GM10248 (cell line): ENCODE measurements around the gene GPR62.

ENCODE experiments used
- CTCF ChIA-PET: fragments of 300-600 bp; sonication (Branson Sonifier 250); formaldehyde crosslinking; extraction: SDS; loops from one replicate; lab custom pipeline; 2021; ENCODE audit warnings: antibody characterized with exemption; lab: Yijun Ruan, JAX
- POLR2A ChIA-PET: fragments of 350-650 bp; sonication (Branson Sonifier 250); formaldehyde crosslinking; extraction: SDS; loops from one replicate; lab custom pipeline; 2020; ENCODE audit warnings: antibody characterized with exemption; lab: Yijun Ruan, JAX
- DNase-seq: peaks from one replicate; pipeline ENCODE4 v3.0.0; 2012; ENCODE audit errors: extremely low spot score
- TF ChIP-seq, protein P1 (sequence below): IDR thresholded peaks from 2 replicates; pipeline ENCODE4 v1.5.1; 2012; ENCODE audit warnings: mild to moderate bottlenecking, low read depth; ENCODE audit errors: extremely low read depth, missing control alignments, control extremely low read depth

The GPR62 gene

GRCh38 chr3:51980253-51980652, 25.1 kb downstream of the GPR62 start:
- CTCF ChIA-PET, result interaction anchor here (0.6 kb wide), 1 partner anchor 190 kb away, joined by 3 read pairs; no protein-coding TSS in a partner anchor
- POLR2A ChIA-PET, result no interaction called here
- TF ChIP-seq, protein P1, sequence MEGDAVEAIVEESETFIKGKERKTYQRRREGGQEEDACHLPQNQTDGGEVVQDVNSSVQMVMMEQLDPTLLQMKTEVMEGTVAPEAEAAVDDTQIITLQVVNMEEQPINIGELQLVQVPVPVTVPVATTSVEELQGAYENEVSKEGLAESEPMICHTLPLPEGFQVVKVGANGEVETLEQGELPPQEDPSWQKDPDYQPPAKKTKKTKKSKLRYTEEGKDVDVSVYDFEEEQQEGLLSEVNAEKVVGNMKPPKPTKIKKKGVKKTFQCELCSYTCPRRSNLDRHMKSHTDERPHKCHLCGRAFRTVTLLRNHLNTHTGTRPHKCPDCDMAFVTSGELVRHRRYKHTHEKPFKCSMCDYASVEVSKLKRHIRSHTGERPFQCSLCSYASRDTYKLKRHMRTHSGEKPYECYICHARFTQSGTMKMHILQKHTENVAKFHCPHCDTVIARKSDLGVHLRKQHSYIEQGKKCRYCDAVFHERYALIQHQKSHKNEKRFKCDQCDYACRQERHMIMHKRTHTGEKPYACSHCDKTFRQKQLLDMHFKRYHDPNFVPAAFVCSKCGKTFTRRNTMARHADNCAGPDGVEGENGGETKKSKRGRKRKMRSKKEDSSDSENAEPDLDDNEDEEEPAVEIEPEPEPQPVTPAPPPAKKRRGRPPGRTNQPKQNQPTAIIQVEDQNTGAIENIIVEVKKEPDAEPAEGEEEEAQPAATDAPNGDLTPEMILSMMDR, result no peak
- no peak for DNase-seq

- DNase-seq, result peak; percentile 76
- TF ChIP-seq, protein P1, result peak; percentile 58
- ChIA-PET POLR2A (interaction anchor here (0.6 to 3.4 kb wide), 5 partner anchors 8 to 14 kb away, joined by 3 to 30 read pairs (median 7); partner anchors contain the start of genes ABHD14B and RPL29), CTCF (interaction anchor here (0.8 to 4.6 kb wide), 20 partner anchors 8 to 480 kb away, joined by 3 to 64 read pairs (median 3); partner anchors contain the start of genes ABHD14A, ABHD14B, DUSP7 and PARP3)
These were observed 27.2 kb downstream of the GPR62 start for GRCh38 chr3:51982352-51982837.

- ChIA-PET POLR2A (interaction anchor here (0.6 to 3.4 kb wide), 5 partner anchors 8 to 29 kb away, joined by 3 to 30 read pairs (median 7); partner anchors contain the start of genes ABHD14B and RPL29), CTCF (interaction anchor here (0.8 to 4.6 kb wide), 22 partner anchors 9 to 481 kb away, joined by 3 to 64 read pairs (median 3); partner anchors contain the start of genes ABHD14A, ABHD14B, DUSP7 and PARP3)
- peak; percentile 95 for DNase-seq
- TF ChIP-seq, protein P1, result no peak
These were observed 27.8 kb downstream of the GPR62 start, which contains the start of gene ACY1 for GRCh38 chr3:51982838-51983577. Gene ACY1, plus strand, starts transcription at chr3:51983535. Its CDS starts 530 bp downstream, at chr3:51984065.

DNA sequence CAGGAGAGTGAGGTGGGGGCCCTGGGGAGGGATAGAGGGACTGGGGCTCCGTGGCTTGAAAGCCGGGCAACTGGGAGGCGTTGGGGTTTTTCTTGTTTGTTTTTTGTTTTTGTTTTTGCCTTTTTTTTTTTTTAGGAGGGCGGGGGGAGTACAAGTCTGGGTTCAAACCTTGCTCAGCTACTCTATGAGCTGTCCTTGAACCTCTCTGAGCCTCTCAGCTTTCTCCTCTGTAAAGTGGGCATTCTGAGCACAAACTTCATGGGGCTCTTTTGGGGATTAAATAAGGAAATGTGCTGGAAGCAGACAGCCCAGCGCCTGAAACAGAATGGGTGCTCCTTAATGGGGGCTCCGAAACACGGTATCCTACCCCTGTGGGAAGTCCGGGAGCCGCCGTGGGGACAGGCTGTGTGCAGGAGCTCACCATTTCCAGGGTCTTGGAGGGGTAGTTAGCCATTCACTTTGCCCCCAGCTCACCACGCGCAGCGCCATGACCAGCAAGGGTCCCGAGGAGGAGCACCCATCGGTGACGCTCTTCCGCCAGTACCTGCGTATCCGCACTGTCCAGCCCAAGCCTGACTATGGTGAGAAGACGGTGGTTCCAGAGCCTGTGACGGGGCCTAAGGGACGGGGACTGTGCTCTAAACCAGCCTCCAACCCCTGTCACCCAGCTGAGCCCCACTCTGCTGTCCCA, 28.5 kb downstream of the GPR62 start:
- TF ChIP-seq, protein P1, result no peak
- POLR2A ChIA-PET, result interaction anchor here (0.6 to 3.4 kb wide), 3 partner anchors 9 to 22 kb away, joined by 4 to 30 read pairs (median 16); partner anchors contain the start of gene RPL29
- no peak for DNase-seq
- CTCF ChIA-PET, result interaction anchor here (0.8 to 4.6 kb wide), 15 partner anchors 9 to 482 kb away, joined by 3 to 64 read pairs (median 6); partner anchors contain the start of genes ABHD14A, ABHD14B, DUSP7 and PARP3

DNA sequence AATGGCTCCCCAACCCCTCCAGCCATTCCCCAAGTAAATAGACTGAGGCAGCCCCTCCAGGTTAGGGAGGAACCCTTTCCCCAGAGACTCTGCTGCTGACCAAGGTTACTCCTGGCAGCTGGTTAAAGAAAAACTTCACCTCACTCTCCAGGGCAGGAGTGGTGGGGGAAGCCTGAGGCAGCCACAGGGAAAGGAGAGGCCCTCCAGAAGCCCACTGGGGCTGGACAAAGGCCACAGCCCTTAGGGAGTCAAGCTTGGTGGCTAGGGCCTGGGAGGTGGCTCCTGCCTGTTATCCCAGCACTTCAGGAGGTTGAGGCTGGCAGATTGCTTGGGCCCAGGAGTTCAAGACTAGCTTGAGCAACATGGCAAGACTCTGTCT, 29.1 kb downstream of the GPR62 start:
- TF ChIP-seq, protein P1, result no peak
- POLR2A ChIA-PET, result interaction anchor here (2.2 to 3.4 kb wide), 2 partner anchors 9 to 11 kb away, joined by 16 to 30 read pairs; partner anchors contain the start of gene RPL29
- DNase-seq, result no peak
- CTCF ChIA-PET, result interaction anchor here (1.2 to 4.6 kb wide), 5 partner anchors 10 to 72 kb away, joined by 3 to 64 read pairs (median 6); partner anchors contain the start of genes ABHD14A, ABHD14B, DUSP7 and RPL29
